ENCODE data around the gene TSPAN18.

Gene TSPAN18

DNA sequence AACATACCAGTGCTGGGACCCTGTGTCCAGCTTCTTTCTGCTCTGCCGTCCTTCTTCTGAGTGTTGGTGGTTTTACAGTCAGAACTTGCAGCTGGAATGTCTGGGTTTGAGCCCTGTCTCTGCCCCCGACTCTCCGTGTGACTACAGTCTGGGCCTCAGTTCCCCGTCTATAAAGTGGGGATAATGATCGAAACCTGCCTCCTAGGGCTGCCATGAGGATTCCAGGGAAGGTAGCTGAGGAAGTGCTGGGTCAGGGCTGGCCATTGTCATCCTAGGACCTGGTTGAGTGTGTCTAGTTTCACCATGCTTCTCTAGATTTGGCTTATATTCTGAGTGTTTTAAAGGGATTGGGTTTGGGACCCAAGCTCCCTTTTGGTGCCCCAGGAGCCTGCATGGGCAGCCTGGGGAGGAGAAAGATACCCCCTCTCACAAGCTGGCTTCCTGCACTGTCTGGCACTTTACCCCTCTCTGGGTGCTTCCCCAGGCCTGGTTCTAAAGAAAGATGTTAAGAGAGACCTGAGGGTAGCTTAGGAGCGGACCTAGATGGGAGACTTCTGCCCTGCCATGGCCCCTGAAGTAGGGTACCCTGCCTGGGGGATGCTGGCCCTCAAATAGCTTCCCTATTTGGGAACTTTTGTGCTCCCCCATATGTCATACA, 49.9 kb downstream of the TSPAN18 start:
- Histone ChIP-seq H3K79me2 (ENCODE audit: low read length) (no peaks in the 10 kb centered on the region), H3K4me1 (ENCODE audit: low read length) (no peaks in the 10 kb centered on the region), H3K36me3 (replicated peaks; ENCODE audit: low read depth, low read length) (no peaks in the 10 kb centered on the region), H4K20me1 (ENCODE audit: insufficient read depth, low read length) (no peaks in the 10 kb centered on the region), H3K4me2 (ENCODE audit: low read length) (no peak overlapping the region), H3K9me3 (ENCODE audit: insufficient read depth, low read length) (no peaks in the 10 kb centered on the region), H3K27ac (ENCODE audit: low read length) (no peak overlapping the region), H3K4me3 (ENCODE audit: low read length) (no peak overlapping the region), H3K9ac (ENCODE audit: low read length) (no peak overlapping the region), H3K27me3 (ENCODE audit: low read depth, low read length) (peaks cover 15% of the 10 kb centered on the region), H2AFZ (ENCODE audit: low read depth, low read length) (no peak overlapping the region)
- no peak for TF ChIP-seq EZH2phosphoT487 (IDR thresholded peaks at IDR 0.05; ENCODE audit: low read depth)
- TF ChIP-seq, protein P1, sequence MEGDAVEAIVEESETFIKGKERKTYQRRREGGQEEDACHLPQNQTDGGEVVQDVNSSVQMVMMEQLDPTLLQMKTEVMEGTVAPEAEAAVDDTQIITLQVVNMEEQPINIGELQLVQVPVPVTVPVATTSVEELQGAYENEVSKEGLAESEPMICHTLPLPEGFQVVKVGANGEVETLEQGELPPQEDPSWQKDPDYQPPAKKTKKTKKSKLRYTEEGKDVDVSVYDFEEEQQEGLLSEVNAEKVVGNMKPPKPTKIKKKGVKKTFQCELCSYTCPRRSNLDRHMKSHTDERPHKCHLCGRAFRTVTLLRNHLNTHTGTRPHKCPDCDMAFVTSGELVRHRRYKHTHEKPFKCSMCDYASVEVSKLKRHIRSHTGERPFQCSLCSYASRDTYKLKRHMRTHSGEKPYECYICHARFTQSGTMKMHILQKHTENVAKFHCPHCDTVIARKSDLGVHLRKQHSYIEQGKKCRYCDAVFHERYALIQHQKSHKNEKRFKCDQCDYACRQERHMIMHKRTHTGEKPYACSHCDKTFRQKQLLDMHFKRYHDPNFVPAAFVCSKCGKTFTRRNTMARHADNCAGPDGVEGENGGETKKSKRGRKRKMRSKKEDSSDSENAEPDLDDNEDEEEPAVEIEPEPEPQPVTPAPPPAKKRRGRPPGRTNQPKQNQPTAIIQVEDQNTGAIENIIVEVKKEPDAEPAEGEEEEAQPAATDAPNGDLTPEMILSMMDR (IDR thresholded peaks at IDR 0.05; ENCODE audit: low read depth, low read length): no peak

- H2AFZ ChIP-seq (ENCODE audit: low read depth, low read length): no peak overlapping the region
- H3K27me3 ChIP-seq (ENCODE audit: low read depth, low read length): peaks cover 15% of the 10 kb centered on the region
- H3K27ac ChIP-seq (ENCODE audit: low read length): no peak overlapping the region
- no peaks in the 10 kb centered on the region for H4K20me1 ChIP-seq (ENCODE audit: insufficient read depth, low read length)
- no peaks in the 10 kb centered on the region for H3K79me2 ChIP-seq (ENCODE audit: low read length)
- H3K9ac ChIP-seq (ENCODE audit: low read length): no peak overlapping the region
- H3K4me3 ChIP-seq (ENCODE audit: low read length): no peak overlapping the region
- peaks cover 2% of the 10 kb centered on the region; the same call in 1 of the 2 replicates for H3K4me1 ChIP-seq (ENCODE audit: low read length)
- no peak for TF ChIP-seq EZH2phosphoT487 (IDR thresholded peaks at IDR 0.05; ENCODE audit: low read depth)
- TF ChIP-seq, protein P1 (IDR thresholded peaks at IDR 0.05; ENCODE audit: low read depth, low read length): no peak
- H3K4me2 ChIP-seq (ENCODE audit: low read length): no peak overlapping the region
- no peaks in the 10 kb centered on the region for H3K36me3 ChIP-seq (replicated peaks; ENCODE audit: low read depth, low read length)
- no peaks in the 10 kb centered on the region for H3K9me3 ChIP-seq (ENCODE audit: insufficient read depth, low read length)
Measured at GRCh38 chr11:44777209-44778194, 50.7 kb downstream of the TSPAN18 start.

DNA sequence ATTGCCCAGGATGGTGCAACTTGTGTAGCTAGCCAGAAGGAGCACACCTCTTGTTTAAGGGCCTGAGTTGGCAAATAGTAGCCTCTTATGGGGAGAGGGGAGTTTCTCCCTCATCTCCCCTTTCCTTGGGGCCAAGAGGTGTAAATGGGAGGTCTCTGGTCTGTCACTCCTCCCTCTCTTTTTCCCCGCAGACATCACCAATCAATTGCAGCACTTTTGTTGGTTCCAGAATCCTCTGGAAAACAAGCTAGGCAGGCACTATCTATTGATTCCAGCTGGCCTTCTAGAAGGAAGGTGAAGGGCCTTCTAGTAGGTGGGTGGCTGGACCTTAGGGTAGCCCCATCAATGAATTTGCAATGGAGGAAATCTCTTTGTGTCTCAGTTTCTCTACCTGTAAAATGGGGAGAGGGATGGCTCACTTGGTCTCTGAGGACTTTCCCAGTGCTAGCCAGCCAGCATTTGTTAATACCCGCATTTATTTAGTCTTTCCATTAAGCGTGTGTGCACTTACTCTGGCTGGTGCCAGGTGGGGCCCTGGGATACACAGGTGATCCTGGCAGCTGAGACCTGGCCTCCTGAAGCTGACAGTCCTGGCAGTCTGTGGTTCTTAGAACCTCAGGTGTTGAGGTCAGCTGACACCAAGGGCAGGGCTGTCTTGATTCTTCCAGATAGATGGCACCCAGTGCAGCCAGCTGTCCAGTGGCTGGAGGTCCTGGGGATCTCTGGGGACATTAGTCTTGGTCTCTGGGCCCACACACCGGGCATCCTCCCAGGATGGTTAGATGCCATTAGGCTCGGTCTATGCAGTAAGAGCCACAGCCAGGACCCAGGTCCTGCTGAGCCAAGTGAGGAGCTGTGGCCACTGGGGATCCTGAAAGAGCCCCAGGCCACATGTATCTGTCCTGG, 51.7 kb downstream of the TSPAN18 start:
- no peaks in the 10 kb centered on the region for H3K79me2 ChIP-seq (ENCODE audit: low read length)
- TF ChIP-seq, protein P1 (IDR thresholded peaks at IDR 0.05; ENCODE audit: low read depth, low read length): no peak
- no peak for TF ChIP-seq EZH2phosphoT487 (IDR thresholded peaks at IDR 0.05; ENCODE audit: low read depth)
- H3K9ac ChIP-seq (ENCODE audit: low read length): no peak overlapping the region
- H3K27ac ChIP-seq (ENCODE audit: low read length): no peak overlapping the region
- H3K36me3 ChIP-seq (replicated peaks; ENCODE audit: low read depth, low read length): no peaks in the 10 kb centered on the region
- H3K4me3 ChIP-seq (ENCODE audit: low read length): no peak overlapping the region
- H3K27me3 ChIP-seq (ENCODE audit: low read depth, low read length): peaks cover 13% of the 10 kb centered on the region
- no peaks in the 10 kb centered on the region for H4K20me1 ChIP-seq (ENCODE audit: insufficient read depth, low read length)
- no peak overlapping the region for H2AFZ ChIP-seq (ENCODE audit: low read depth, low read length)
- no peak overlapping the region for H3K4me2 ChIP-seq (ENCODE audit: low read length)
- H3K9me3 ChIP-seq (ENCODE audit: insufficient read depth, low read length): no peaks in the 10 kb centered on the region
- peaks cover 8% of the 10 kb centered on the region; the same call in 1 of the 2 replicates for H3K4me1 ChIP-seq (ENCODE audit: low read length)

Data from OCI-LY3 (cell line).